ENCODE results near the gene STK35. TPM values are rescaled to one million over a fixed set of nuclear protein-coding genes. Genes with fewer than 3 reads are reported as not detected.
A peak's percentile ranks its signal among the peaks of the same experiment; 100 is the strongest.

STK35 gene
- total RNA-seq, 1 donor from 2014 or later, result 14.5 TPM

DNA sequence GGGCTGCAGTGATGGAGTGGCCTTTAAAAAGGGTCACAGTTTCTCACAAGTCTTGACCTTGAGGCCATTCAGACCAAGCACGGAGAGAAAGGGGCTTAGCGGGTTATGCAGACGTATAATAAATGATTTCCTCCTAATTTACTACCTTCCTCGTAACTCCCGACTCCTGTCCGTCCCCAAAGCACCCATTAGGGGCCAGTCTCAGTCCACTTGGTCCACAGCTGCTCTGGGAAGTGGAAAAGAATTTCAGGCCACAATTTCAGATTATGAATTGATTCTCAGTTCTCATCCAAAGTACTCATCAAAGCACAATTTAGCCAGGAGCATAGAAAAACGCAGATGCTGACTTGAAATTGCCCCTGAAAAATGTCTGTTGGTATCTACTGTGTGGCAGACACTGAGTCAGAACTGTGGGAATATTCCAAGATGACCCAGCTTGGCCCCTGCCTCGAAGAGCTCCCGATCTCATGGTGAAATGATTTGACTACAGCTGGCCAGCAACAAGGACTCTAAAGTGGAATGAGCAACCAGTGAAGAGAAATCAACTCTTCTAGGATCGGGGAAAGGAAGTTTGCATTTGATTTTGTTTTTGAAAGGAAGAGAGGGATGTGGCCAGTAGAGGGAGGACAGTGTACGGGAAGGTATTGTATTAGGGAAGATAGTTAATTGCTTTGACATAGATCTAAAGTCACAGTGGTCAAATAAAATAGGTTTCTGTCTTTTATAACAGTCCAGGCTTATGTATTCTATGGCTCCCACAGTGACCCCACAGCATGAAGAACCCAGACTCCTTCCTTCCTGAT is 15.2 kb upstream of the STK35 start:
- Mint-ChIP-seq H3K4me1 (ENCODE audit: low read depth) (no peaks in the 10 kb centered on the region), H3K4me3 (ENCODE audit: unreplicated experiment) (no peak overlapping the region), H3K27ac (ENCODE audit: unreplicated experiment) (no peak overlapping the region), H3K9me3 (ENCODE audit: low read depth) (no peaks in the 10 kb centered on the region), H3K36me3 (ENCODE audit: low read depth) (no peaks in the 10 kb centered on the region), H3K27me3 (ENCODE audit: low read depth) (peaks cover 29% of the 10 kb centered on the region)
- TF ChIP-seq CTCF (IDR thresholded peaks at IDR 0.05), result peak; percentile 36
- no peak for DNase-seq (ENCODE audit: low spot score)

DNA sequence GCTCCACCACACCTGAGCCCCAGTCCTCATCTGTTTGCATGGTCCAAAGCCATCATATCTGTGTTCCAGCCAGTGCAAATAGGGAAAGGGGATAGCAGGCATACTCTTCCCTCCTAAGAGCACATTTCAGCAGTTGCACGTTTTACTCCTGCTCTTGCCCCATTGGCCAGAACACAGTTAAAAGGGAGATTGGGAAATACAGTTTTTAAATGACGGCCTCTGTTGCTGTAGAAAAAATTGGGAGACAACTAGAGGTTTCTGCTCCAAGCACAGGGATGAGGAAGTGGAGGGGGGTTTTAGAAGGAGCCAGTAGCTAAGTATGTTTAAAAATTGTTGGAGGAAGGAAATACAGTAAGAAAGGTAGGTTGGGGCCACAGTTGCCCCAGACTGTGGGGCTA is 14.6 kb upstream of the STK35 start:
- DNase-seq (ENCODE audit: low spot score), result no peak
- H3K27ac Mint-ChIP-seq (ENCODE audit: unreplicated experiment), result no peak overlapping the region
- no peaks in the 10 kb centered on the region for H3K36me3 Mint-ChIP-seq (ENCODE audit: low read depth)

DNA sequence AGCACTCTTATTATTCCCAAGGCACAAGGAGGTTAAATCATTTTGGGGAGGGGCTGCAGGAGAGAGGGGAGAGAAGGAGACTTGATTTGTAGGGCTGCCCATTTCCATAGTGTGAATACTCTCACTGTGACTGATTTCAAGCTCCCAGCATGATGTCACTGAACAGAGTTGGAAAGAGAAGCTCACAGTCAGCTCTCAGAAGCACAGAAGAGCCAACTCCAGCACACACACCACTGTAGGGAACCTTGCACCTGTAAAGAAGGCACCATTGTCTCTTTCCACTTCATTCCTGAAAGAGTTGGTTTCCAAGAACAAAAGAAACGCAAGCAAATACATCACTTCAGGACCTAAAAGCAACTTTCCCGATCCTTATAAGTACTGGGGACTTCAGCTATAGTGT is 12.7 kb upstream of the STK35 start:
- no peak for TF ChIP-seq CTCF (IDR thresholded peaks at IDR 0.05)
- Mint-ChIP-seq H3K9me3 (ENCODE audit: low read depth) (no peaks in the 10 kb centered on the region), H3K36me3 (ENCODE audit: low read depth) (no peaks in the 10 kb centered on the region), H3K27ac (ENCODE audit: unreplicated experiment) (no peak overlapping the region), H3K27me3 (ENCODE audit: low read depth) (peaks cover 38% of the 10 kb centered on the region), H3K4me3 (ENCODE audit: unreplicated experiment) (no peak overlapping the region), H3K4me1 (ENCODE audit: low read depth) (no peaks in the 10 kb centered on the region)
- DNase-seq (ENCODE audit: low spot score), result no peak

More for the DNA sequence above, 14.6 kb upstream of the STK35 start:
- Mint-ChIP-seq H3K4me3 (ENCODE audit: unreplicated experiment) (no peak overlapping the region), H3K27me3 (ENCODE audit: low read depth) (peaks cover 29% of the 10 kb centered on the region), H3K4me1 (ENCODE audit: low read depth) (no peaks in the 10 kb centered on the region), H3K9me3 (ENCODE audit: low read depth) (no peaks in the 10 kb centered on the region)
- TF ChIP-seq CTCF (IDR thresholded peaks at IDR 0.05), result no peak

GRCh38 chr20:2089447-2089846 is 12.2 kb upstream of the STK35 start:
- Mint-ChIP-seq H3K27ac (ENCODE audit: unreplicated experiment) (no peak overlapping the region), H3K27me3 (ENCODE audit: low read depth) (peaks cover 42% of the 10 kb centered on the region), H3K4me1 (ENCODE audit: low read depth) (no peaks in the 10 kb centered on the region), H3K4me3 (ENCODE audit: unreplicated experiment) (no peak overlapping the region), H3K36me3 (ENCODE audit: low read depth) (no peaks in the 10 kb centered on the region), H3K9me3 (ENCODE audit: low read depth) (no peaks in the 10 kb centered on the region)
- DNase-seq (ENCODE audit: low spot score), result no peak
- no peak for TF ChIP-seq CTCF (IDR thresholded peaks at IDR 0.05)

GRCh38 chr20:2093159-2093781 is 8.4 kb upstream of the STK35 start:
- Mint-ChIP-seq H3K9me3 (ENCODE audit: low read depth) (no peaks in the 10 kb centered on the region), H3K4me1 (ENCODE audit: low read depth) (no peaks in the 10 kb centered on the region), H3K27me3 (ENCODE audit: low read depth) (peaks cover 43% of the 10 kb centered on the region), H3K27ac (ENCODE audit: unreplicated experiment) (no peak overlapping the region), H3K36me3 (ENCODE audit: low read depth) (no peaks in the 10 kb centered on the region), H3K4me3 (ENCODE audit: unreplicated experiment) (no peak overlapping the region)
- DNase-seq (ENCODE audit: low spot score), result no peak
- TF ChIP-seq CTCF (IDR thresholded peaks at IDR 0.05), result peak; percentile 67
